HG03575 (cell line): ENCODE results near the gene IGLL5.
"Not testable (repeated sequence)": the region's sequence is repeated elsewhere in the genome, so short reads cannot be mapped to it uniquely, and the experiment has no call there.

ENCODE experiments used
- ATAC-seq: cut with Tn5 transposase; IDR thresholded peaks from one replicate; pipeline ENCODE4 v1.9.1; 2021; ENCODE audit not compliant: unreplicated experiment, insufficient number of reproducible peaks, low FRiP score; ENCODE audit errors: extremely low read depth

IGLL5 gene

GRCh38 chr22:22895776-22896445 is 8.3 kb downstream of the IGLL5 start:
- ATAC-seq = no peak

GRCh38 chr22:22896601-22897000 is 9.0 kb downstream of the IGLL5 start:
- ATAC-seq = no peak

- ATAC-seq = no peak
Measured at GRCh38 chr22:22897091-22897490, 9.5 kb downstream of the IGLL5 start.

- ATAC-seq = no peak
Measured at GRCh38 chr22:22897947-22898346, 10.3 kb downstream of the IGLL5 start.

GRCh38 chr22:22898411-22898950 is 10.9 kb downstream of the IGLL5 start:
- ATAC-seq = not testable (repeated sequence)

GRCh38 chr22:22899342-22900080 is 11.9 kb downstream of the IGLL5 start:
- ATAC-seq = not testable (repeated sequence)

GRCh38 chr22:22900527-22901205 is 13.1 kb downstream of the IGLL5 start:
- not testable (repeated sequence) for ATAC-seq

GRCh38 chr22:22901578-22902218 is 14.1 kb downstream of the IGLL5 start:
- no peak for ATAC-seq

- no peak for ATAC-seq
Measured at GRCh38 chr22:22902247-22903001, 14.8 kb downstream of the IGLL5 start.

GRCh38 chr22:22903355-22903777 is 15.8 kb downstream of the IGLL5 start:
- no peak for ATAC-seq

GRCh38 chr22:22903781-22904192 is 16.2 kb downstream of the IGLL5 start:
- ATAC-seq = not testable (repeated sequence)

- not testable (repeated sequence) for ATAC-seq
Measured at GRCh38 chr22:22904736-22905135, 17.1 kb downstream of the IGLL5 start.

- not testable (repeated sequence) for ATAC-seq
Measured at GRCh38 chr22:22906391-22906790, 18.8 kb downstream of the IGLL5 start.

GRCh38 chr22:22906907-22907550 is 19.4 kb downstream of the IGLL5 start:
- ATAC-seq = no peak

- no peak for ATAC-seq
Measured at GRCh38 chr22:22907551-22908494, 20.2 kb downstream of the IGLL5 start.

GRCh38 chr22:22908495-22908861 is 20.9 kb downstream of the IGLL5 start:
- no peak for ATAC-seq

GRCh38 chr22:22908941-22909604 is 21.5 kb downstream of the IGLL5 start:
- ATAC-seq = no peak
